Right atrium auricular region (tissue), 2 donors: ENCODE results near the gene MYO9B. TPM values are rescaled to one million over a fixed set of nuclear protein-coding genes. Genes with fewer than 3 reads are reported as not detected.

Experiments used
- DNase-seq: peaks from one replicate; pipeline ENCODE4 v3.0.0-alpha.2; 2019; ENCODE audit warnings: low spot score
- H3K27ac ChIP-seq, 2 donors: fragments of 200-600 bp; sonication (generic); 1 replicate in 1 of 2; 2 replicates in 1 of 2; pipeline ENCODE4 v1.5.1; 2016 to 2019
- H3K27me3 ChIP-seq, 2 donors: fragments of 200-600 bp; sonication (generic); one replicate each; pipeline versions ENCODE4 v1.5.1 to v1.6.0; 2017 to 2019
- H3K36me3 ChIP-seq: fragments of 200-600 bp; sonication (generic); one replicate; pipeline ENCODE4 v1.5.1; 2016
- H3K4me1 ChIP-seq, 2 donors: fragments of 200-600 bp; sonication (generic); one replicate each; pipeline versions ENCODE4 v1.5.1 to v1.6.0; 2017 to 2019
- H3K4me3 ChIP-seq, 2 donors: fragments of 200-600 bp; sonication (generic); 1 replicate in 1 of 2; 2 replicates in 1 of 2; pipeline ENCODE4 v1.5.1; 2017 to 2019; ENCODE audit warnings: mild to moderate bottlenecking in 1 of 2, moderate library complexity in 1 of 2
- H3K9me3 ChIP-seq, 2 donors: fragments of 200-600 bp; sonication (generic); one replicate each; pipeline ENCODE4 v1.5.1; 2019
- CTCF ChIP-seq, 2 donors: fragments of 200-600 bp; sonication (generic); IDR thresholded peaks; one replicate each; pipeline ENCODE4 v1.5.1; 2019; ENCODE audit warnings: antibody characterized with exemption in 2 of 2
- total RNA-seq, 2 donors: library from RNA; depleted of rRNA; stranded (reverse); fragments of >200 nt; gene quantifications; one replicate each; pipeline ENCODE4 v1.1.0, GENCODE V29; 2016

MYO9B gene
- total RNA-seq, 2 donors from 2014 or later: 25.4 to 40.8 TPM

GRCh38 chr19:17079710-17080439 is 4.3 kb downstream of the MYO9B start:
- peak overlapping the region; percentile 31 to 40 for H3K4me3 ChIP-seq
- H3K36me3 ChIP-seq: no peaks in the 10 kb centered on the region
- H3K27ac ChIP-seq: peak overlapping the region; percentile 78 to 95
- no peaks in the 10 kb centered on the region for H3K9me3 ChIP-seq
- DNase-seq: peak; percentile 94
- H3K27me3 ChIP-seq: no peaks in the 10 kb centered on the region
- peaks cover 0 to 54% of the 10 kb centered on the region in 2 donors for H3K4me1 ChIP-seq
- TF ChIP-seq CTCF (IDR thresholded peaks at IDR 0.05): peak; percentile 23 to 64

- no peaks in the 10 kb centered on the region for H3K27me3 ChIP-seq
- peaks cover 0 to 54% of the 10 kb centered on the region in 2 donors for H3K4me1 ChIP-seq
- TF ChIP-seq CTCF (IDR thresholded peaks at IDR 0.05): no peak
- no peak overlapping the region for H3K4me3 ChIP-seq
- H3K36me3 ChIP-seq: no peaks in the 10 kb centered on the region
- H3K27ac ChIP-seq: peak overlapping the region; percentile 78 to 95
- H3K9me3 ChIP-seq: no peaks in the 10 kb centered on the region
- DNase-seq: no peak
These were observed 4.8 kb downstream of the MYO9B start for GRCh38 chr19:17080440-17080801.

- Histone ChIP-seq H3K27me3 (no peaks in the 10 kb centered on the region), H3K9me3 (no peaks in the 10 kb centered on the region), H3K4me3 (no peak overlapping the region), H3K27ac (peak overlapping the region; percentile 78 to 95), H3K4me1 (peaks cover 0 to 46% of the 10 kb centered on the region in 2 donors), H3K36me3 (no peaks in the 10 kb centered on the region)
- no peak for TF ChIP-seq CTCF (IDR thresholded peaks at IDR 0.05)
- no peak for DNase-seq
These were observed 6.4 kb downstream of the MYO9B start for GRCh38 chr19:17081672-17082630.

GRCh38 chr19:17086120-17086519 is 10.5 kb downstream of the MYO9B start:
- Histone ChIP-seq H3K4me1 (peaks cover 0 to 32% of the 10 kb centered on the region in 2 donors), H3K9me3 (no peaks in the 10 kb centered on the region), H3K27ac (no peak overlapping the region), H3K27me3 (no peaks in the 10 kb centered on the region), H3K4me3 (no peak overlapping the region), H3K36me3 (no peaks in the 10 kb centered on the region)
- no peak for TF ChIP-seq CTCF (IDR thresholded peaks at IDR 0.05)
- DNase-seq: no peak

- Histone ChIP-seq H3K36me3 (no peaks in the 10 kb centered on the region), H3K4me3 (no peak overlapping the region), H3K4me1 (peaks cover 0 to 32% of the 10 kb centered on the region in 2 donors), H3K27me3 (no peaks in the 10 kb centered on the region), H3K27ac (no peak overlapping the region), H3K9me3 (no peaks in the 10 kb centered on the region)
- DNase-seq: no peak
- no peak for TF ChIP-seq CTCF (IDR thresholded peaks at IDR 0.05)
These were observed 11.3 kb downstream of the MYO9B start for GRCh38 chr19:17086834-17087233.
